Cardiac atrium fibroblast (primary cell): ENCODE measurements around the gene TTC31. TPM values are rescaled to one million over a fixed set of nuclear protein-coding genes. Genes with fewer than 3 reads are reported as not detected.

Experiments used
- total RNA-seq: library from RNA; depleted of rRNA; stranded (reverse); fragments of >200 nt; gene quantifications from 2 replicates; pipeline ENCODE4 v1.2.3, GENCODE V29; 2015

TTC31 gene
- 16.8 and 20.0 TPM in 2 replicates for total RNA-seq

GRCh38 chr2:74482801-74483674 is at the start of gene TTC31, which contains the start of gene CCDC142:
TTC31 (plus strand) TSS chr2:74483081; CDS start chr2:74483096, 15 bp downstream.
CCDC142 (minus strand) TSS chr2:74482998; CDS start chr2:74482837, 161 bp downstream.

GRCh38 chr2:74441690-74442482 is 41.0 kb upstream of the TTC31 start, which contains the start of gene RTKN:
RTKN (minus strand) TSS chr2:74441937; CDS start chr2:74441816, 121 bp downstream.

GRCh38 chr2:74454654-74455511 is 28.0 kb upstream of the TTC31 start, which contains the start of gene INO80B:
INO80B (plus strand) TSS chr2:74455087; CDS start chr2:74455117, 30 bp downstream.

GRCh38 chr2:74458132-74458937 is 24.5 kb upstream of the TTC31 start, which contains the start of gene WBP1:
WBP1 (plus strand) TSS chr2:74458438; CDS start chr2:74458603, 165 bp downstream.

GRCh38 chr2:74472086-74472944 is 10.6 kb upstream of the TTC31 start, which contains the start of gene MRPL53:
MRPL53 (minus strand) TSS chr2:74472680; CDS start chr2:74472660, 20 bp downstream.

GRCh38 chr2:74499267-74499939 is 16.5 kb downstream of the TTC31 start, which contains the start of gene LBX2:
LBX2 (minus strand) TSS chr2:74499603; CDS start chr2:74499537, 66 bp downstream.

GRCh38 chr2:74507145-74507925 is 24.5 kb downstream of the TTC31 start, which contains the start of gene PCGF1:
PCGF1 (minus strand) TSS chr2:74507695; CDS start chr2:74507668, 27 bp downstream.

GRCh38 chr2:74514368-74515270 is 31.7 kb downstream of the TTC31 start, which contains the start of gene TLX2:
TLX2 (plus strand) TSS chr2:74514450; CDS start chr2:74514807, 357 bp downstream.

GRCh38 chr2:74525717-74526648 is 43.1 kb downstream of the TTC31 start, which contains the start of gene DQX1:
DQX1 (minus strand) TSS chr2:74526231; CDS start chr2:74525729, 502 bp downstream.

GRCh38 chr2:74529357-74530238 is 46.7 kb downstream of the TTC31 start, which contains the start of the genes AUP1 and HTRA2:
AUP1 (minus strand) TSS chr2:74529706; CDS start chr2:74529629, 77 bp downstream.
HTRA2 (plus strand) TSS chr2:74529933; CDS start chr2:74530007, 74 bp downstream.

